GOT3 (cell line): Measurements from ENCODE around the gene C1orf52.

ENCODE experiments used
- DNase-seq: peaks from one replicate; lab custom pipeline; 2025; ENCODE audit warnings: mixed read lengths; lab: John Stamatoyannopoulos, UW

C1orf52 gene

DNA sequence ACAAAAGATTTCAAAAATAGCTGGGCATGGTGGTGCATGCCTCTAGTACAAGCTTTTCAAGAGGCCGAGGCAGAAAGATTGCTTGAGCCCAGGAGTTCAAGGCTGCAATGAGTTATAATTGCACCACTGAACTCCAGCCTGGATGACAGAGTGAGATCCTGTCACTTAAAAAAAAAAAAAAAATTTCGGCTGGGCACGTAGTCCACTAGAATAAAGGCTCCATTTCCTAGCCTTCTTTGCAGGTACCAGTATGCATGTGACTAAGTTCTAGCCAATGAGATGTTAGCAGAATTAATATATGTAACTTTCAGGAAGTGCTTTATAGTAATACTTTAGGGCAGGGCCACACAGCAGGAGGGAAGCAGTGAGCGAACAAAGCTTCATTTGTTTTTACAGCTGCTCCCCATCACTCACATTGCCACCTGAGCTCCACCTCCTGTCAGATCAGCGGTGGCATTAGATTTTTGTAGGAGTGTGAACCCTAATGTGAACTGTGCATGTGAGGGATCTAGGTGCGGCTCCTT is 29.8 kb downstream of the C1orf52 start:
- DNase-seq = no peak

DNA sequence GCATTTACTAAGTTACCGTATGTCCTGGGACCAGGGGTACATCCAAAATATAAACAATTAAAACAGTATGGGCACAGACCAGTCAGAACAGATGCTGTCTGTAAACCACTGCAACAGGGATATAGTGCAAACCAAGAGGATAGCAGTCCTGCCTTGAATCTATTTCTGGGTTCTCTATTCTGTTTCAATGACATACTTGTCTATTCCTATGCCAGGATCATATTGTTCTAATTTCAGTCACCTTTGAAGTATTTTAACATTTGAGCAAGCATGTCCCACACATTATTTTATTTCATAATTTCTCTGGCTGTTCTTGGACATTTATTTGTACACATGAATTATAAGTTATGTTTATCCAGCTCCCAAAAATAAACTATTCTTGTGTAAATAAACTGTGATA is 30.5 kb downstream of the C1orf52 start:
- no peak for DNase-seq

DNA sequence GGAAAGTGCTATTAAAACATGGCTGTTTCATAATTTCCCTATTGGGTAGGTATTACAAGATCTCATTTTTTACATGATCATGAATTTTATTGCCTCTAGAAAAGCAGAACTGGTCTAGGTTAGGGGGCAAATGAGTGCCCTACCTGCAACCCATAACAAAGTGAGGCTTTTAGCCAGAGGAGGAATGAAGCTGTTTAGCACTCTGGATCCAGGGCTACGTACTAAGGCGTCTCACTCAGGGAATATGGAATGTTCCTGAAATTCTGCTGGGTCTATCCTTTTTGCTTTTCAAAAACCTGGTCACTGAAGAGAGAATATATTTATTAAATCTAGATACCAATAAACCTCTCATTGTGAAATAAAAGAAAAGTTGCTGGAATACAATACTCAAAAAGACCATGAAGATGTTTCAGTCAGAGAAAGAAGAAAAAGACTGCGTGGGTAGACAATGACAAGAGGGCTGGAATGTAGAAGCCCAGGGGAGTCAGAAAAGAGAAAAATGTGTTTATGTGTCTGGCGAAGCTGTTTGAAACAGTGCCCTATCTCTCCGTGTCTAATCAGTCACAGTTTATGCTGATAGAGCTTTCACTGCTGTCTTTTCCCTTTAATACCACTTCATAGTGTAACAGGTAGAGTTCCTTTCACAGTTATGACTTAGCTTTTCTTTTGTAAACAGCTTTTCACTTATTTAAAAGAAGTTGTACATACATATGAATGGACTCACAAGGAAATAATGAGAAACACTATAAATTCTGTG is 33.7 kb downstream of the C1orf52 start:
- no peak for DNase-seq

DNA sequence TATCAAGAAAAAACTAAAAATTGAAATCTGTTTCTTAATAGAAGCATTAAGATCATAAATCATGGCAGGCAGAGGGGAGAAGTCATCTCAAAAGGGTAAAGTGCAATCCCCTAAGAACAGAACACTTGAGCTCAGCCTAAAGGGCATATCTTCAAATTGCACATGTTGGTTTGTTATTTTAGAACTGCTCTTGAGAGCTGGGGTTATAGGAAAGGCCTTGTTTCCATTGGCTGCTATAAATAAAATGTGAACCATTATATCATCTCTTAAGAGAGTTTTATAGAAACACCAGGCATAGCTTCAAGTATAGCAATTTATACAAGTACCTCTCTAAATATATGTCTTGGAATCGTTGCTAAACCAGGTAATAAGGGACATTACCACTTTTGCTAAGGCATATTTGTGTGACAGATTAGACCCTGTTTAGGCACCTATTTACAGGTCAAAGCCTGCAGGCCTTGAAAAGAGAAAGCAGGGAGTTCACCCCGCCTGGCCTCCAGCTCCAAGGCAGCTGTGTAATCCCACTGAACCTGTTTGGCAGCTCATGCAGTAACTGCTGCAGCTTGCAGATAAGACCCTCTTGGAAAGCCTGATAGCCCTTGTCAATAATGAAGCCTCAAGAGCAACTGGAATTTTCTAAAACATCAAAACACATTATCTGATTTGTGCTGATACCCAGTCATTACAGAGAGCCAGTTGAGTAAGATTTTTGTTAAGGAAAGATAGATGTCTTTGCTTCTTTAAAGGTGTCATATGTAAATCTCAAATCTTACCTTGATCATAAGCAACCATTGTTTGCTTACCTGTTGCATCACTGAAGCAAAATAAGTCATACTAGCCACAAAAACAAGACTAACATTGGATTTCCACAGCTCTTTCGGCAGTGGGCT is 34.5 kb downstream of the C1orf52 start:
- no peak for DNase-seq

DNA sequence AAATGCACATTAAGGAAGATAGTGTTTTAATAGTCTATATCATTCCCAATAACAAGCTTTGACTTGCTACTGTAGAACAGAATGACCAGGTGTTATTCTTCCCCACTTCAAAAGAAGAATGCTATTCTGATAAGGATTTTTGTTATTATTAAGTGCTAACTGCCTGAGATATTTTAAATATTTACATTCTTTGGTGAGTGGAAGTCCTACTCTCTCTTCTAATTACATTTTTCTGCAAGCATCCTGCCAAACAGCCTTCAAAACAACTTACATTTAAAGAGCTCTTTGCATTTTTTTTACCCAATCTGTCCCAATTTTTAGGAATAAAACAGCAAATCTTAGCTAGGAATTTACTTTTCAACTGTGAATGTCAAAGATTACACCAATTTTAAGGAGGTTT is 35.2 kb downstream of the C1orf52 start:
- no peak for DNase-seq

DNA sequence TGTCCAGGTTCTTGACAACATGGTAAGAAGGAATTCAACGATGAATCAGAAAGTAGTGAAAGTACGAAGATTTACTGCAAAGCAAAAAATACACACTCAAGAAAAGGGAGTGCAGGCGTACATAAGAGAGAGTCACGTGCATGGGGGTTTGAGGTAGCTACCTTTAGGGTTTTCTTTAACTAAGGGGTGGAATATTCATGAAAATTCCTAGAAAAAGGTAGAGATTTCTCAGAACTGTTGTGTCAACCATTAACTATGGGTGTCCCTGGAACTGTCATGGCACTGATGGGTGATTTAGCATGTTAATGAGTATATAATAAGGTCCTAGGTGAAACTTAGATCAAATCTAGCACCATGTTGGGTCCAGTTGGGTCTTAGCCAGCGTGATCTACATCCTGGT is 36.1 kb downstream of the C1orf52 start:
- DNase-seq = no peak

DNA sequence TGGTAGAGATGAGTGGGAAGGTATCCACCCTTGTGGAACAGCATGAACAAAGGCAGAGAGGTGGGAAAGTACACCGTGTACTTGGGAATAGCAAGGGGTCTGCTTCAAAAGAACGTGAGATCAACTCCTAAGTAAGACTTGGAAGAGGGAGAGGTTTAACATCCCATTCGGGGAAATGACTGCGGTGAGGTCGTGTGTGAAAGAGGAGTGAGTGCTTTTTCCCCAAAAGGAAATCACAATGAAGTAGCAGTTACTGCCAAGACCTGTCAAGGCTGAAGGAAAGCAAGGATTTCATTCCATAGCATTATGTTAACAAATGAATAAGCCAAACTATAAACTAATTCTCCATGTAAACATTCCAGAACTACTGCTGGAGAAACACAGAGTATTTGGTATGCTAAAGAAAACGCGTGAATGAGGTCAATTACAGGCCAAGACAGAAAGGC is 38.7 kb downstream of the C1orf52 start:
- DNase-seq = no peak

DNA sequence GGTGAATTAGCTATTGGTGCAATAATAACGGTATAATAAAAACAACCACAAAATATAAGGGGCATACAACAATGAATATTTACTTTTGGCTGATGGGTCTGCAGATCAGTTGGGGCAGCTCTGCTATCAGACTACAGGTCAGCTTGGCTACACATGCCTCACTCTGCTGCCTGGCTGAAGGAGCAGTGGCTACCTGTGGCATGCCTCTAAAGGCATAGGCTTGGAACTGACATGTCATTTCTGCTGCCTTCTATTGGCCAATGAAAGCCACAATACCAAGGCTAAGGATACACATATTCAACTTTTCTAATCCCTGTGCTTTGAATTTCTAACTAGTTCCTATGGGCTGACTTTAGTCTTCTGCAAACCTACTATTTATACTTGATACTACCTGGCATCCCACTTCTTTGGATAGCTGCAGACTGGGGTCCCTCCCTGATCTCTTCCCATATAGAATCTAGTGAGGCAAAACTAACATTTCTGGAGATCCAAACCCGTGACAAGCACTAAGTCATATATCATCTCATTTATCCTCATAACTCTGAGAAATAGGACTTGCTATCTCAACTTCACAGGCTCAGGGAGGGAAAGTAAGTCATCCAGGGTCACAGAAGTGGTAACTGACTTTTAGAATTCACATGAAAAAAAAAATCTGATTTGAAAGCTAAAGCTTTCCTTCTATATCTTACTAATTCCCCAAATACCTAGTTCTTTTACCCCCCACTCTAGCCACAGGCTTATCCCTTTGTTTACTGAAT is 39.4 kb downstream of the C1orf52 start:
- DNase-seq = no peak

DNA sequence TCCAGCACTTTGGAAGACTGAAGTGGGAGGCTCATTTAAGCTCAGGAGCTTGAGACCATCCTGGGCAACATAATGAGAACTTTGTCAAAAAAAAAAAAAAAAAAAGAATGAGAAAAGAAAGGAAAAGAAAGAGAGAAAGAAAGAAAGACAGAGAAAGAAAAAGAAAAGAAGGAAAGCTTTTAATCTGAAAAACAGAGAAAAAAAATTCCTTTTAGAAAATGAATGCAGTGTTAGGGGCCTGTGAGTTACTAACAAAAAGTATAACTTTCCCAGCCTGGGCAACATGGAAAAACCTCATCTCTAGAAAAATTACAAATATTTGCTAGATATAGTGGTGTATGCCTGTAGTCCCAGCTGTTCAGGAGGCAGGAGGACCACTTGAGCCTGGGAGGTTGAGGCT is 42.8 kb downstream of the C1orf52 start:
- no peak for DNase-seq

DNA sequence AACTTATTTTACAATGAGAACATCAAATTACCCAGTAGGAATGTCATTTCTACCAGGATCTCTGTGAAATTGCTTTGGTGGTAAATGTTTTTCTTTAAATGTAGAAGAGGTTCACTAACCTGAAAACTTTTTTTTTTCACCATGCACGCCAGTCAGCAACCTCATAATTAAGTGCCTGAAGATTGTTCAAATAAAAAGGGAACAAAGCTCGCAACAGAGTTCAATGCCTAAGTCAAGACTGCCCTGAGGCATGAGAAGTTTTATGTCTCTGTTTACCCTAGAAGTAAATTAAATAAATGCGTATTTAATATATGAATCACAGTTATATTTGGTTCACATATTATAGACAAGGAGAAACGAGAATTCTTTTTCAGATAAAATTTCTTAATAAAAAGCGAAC is 44.8 kb downstream of the C1orf52 start:
- no peak for DNase-seq

DNA sequence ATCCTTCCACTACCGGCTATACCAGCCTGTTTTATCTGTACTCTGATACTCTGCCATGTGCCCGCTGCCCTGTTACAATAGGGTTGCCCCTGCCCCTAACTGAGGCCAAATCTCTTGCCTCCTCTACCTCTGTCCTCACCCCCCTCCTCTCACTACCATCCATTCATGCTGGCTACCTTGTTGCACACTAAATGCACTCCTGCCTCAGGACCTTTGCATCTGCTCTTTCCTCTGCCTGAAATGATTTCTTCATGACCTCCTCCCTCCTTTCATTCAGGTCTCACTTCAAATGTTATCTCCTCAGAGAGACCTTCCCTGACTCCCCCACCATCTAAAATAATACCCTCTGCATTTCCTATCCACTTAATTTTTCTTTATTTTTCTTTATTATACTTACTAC is 51.0 kb downstream of the C1orf52 start:
- DNase-seq = no peak

DNA sequence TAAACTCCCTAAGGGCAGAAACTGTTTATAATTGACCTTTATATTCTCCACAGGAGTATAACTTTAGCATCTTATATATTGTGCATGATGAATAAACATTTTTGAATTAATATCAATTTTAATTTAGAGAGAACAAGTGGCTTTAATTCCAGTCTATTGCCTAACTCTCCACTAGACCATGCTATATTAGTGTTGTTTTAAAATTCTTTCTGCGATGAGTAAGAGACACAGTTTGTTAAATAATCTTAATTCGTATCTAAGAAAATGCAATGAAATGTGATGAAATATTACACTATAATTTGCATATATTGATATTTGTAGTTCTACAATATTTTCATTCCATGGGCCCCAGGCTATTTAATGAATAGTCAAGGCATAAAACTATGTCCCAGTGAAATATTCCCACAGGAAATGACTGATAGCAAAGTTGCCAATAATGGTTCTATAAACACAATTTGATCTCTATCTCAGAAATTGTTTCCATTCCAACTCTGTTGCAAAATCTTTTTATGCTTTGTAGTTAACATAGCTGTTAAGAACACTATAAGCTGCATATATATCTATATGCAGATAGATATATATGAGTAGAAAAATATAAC is 55.8 kb downstream of the C1orf52 start:
- no peak for DNase-seq

DNA sequence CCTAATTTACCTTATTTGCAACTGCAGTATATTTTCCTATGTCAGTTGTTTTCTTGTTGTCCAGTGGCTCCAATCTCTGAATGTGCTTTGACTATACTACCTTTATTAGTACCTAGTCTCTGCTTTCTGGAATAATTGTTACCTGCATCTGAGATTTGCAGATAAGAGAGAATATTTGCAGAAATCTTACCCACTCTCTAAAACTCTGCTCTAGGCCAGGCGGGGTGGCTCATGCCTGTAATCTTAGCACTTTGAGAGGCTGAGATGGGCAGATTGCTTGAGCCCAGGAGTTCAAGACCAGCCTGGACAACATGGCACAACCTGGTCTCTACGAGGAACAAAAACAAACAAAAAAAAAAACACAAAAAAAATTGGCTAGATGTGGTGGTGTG is 56.6 kb downstream of the C1orf52 start:
- no peak for DNase-seq

DNA sequence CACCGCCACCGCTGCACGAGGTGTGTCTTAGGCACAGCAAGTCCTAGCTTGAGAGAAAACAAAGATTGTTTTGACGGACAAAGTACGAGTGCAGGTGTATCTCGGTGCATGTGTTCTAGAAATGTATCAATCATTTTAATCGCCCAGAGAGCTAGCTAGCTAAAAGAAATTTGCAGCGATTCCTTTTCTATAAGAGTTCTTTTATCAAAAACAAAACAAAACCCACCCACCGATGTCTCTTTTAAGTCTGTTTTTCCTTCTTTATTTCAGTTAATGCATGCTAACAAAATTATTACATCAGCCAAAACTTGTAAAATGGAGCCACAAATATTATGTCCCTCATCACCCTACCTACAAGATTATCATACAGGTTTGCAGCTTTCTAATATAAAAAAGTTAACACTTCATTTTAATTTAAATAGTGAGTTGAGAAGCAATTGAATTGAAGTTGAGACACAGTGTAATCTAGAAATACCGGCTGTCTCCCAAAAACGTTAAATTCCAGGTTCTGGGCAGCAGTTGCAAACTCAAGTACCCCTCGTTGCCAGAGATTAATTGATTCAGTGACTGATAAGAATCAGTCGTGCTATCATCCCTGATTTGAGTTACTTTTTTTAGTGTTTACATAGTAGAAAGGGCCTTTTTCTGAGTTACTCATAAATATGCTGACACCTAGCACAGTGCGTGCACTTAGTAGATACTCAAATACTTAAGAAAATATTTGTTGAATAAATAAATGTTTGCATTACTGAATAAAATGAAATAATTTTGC is 57.2 kb downstream of the C1orf52 start:
- no peak for DNase-seq

DNA sequence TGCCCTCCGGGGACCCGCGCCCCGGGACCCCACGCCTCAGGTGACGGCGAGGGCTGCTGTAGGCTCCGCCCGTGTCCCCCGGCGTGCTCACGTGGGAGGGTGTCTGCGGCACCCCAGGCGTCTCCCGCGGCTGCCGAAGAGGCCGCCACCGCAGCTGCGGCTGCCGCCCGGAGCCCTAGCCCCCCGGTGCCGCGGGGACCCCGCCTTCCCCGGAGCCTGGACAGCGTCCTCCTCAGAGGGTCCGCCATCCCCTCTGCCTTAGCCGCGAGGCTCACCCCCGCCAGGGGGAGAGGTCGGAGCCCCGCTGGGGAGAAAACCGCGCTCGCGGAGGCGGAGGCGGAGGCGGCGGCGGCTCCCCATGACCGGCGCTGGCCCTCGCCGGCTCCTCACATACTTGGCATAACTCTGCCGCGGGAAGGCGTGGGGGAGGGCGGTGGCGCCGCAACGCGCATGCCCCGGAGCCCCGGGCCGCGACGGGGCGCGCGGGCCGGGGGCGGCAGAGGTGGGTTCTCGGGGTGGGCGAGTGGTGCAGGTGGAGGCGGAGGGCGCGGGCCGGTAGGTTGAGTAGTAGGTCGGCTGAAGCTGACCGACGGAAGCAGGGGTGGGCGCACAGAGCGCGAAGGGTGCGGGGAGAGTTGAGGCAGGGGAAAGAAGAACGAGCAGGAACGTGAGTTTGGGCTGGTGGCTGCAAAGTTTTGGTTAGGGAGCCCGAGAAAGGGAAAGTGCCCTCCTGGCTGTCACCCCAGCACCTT is 57.9 kb downstream of the C1orf52 start:
- DNase-seq = no peak

DNA sequence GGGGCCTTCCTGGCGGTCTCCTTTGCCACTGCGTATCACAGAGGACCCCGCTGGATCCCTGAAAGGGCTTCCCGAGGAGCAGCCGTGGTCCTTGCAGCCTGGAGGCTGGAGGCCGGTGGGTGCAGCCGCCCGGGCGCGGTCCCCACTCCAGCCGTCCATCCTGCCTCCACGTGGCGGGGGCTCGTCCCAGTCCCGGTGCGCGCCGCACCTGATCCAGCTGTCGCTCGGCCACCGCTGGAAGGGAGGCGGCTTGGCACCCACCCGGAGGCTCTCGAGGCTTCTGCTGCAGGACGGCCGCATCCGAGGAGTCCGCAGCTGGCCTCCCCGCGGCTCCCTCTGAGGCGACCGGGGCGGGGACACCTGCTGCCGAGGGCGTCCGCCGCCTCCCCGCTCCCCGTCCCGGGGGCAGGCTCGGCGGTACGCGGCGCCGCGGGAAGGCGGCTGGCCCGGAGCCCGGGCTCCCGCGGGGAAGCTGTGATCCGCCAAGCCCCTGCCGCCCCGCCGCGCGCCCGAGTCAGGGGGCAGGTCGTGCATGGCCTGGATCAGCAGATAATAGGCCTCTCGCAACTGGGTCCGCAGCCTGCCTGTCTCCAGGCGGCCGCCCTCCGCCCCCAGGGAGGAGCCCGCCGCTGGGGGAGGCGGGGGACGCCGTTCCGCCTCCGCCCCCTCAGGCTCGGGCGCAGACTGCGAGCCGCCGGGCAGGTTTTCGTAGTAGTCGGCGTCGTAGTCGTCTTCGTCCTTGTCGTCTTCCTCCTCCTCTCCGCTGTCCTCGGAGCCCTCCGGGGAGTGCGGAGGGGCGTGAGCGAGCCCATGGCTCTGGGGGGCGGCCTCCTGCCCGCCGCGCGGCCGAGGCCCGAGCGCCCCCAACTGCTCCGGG is 58.8 kb downstream of the C1orf52 start, which contains the start of gene SYDE2:
Gene SYDE2 (minus strand): TSS at position 554 of the 877 bp plus-strand sequence. CDS start 20 bp downstream, at position 534.
- DNase-seq = peak; percentile 4
